DMS79 (cell line): ENCODE measurements around the gene RGS19.

Experiments used
- DNase-seq: peaks from one replicate; lab custom pipeline; 2025; lab: John Stamatoyannopoulos, UW

RGS19 gene

DNA sequence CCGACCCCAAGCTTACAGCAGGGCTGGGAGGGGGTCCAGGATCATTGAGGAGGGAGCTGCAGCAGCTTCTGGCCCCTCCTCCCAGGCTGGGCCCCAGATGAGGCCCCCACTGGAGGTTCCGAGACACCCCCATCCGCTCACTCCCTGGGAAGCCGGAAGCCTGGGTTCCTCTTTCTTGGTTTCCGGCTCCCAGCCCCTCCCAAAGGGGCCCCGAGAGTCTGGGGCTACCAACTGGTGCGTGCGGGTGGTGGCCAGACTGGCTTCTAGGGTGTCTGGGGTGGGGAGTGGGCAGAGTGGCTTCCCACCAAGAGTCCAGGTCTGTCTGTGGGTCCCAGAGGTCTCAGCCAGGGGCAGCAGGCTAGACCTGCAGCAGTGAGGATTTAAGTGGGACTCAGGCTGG, 2.2 kb downstream of the RGS19 start:
- DNase-seq, result no peak

DNA sequence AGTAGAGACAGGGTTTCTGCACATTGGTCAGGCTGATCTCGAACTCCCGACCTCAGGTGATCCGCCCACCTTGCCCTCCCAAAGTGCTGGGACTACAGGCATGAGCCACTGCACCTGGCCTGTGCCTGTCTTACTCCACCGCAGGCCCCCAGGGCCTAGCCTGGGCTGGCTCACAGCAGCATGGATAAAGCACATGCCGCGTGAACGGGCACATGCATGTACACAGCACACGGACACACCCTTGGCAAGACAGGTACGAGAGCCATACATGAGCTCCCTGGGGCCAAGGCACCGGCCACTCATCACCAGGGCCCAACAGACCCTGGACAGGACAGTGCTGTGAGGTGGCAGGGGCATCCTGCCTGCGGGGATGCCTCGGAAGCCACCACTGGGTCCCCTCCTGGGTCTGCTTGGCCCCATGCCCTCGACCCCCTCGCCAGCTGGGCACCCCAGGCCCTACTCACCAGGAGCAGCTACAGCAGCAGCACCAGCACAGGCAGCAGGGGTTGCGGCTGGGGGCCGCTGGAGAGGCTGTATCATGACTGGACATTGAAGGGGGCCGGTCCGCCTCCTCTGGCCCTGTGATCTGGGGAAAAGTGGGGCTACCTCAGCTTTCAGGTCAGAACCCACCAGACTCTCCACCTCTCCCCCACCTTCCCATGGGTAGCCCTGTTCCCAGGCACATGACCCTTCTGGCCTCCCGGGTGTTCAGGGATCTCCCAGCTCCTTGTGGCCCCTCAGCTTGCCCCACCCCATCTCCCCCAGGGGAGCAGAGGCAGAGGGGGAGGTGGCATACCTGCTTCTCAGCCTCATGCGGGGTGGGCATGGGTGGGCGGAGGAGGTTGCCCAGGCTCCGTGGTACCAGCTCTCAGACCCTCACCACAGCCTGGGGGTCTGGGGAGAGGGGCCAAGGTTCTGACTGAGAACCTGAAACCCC, 3.0 kb downstream of the RGS19 start:
- DNase-seq, result no peak

DNA sequence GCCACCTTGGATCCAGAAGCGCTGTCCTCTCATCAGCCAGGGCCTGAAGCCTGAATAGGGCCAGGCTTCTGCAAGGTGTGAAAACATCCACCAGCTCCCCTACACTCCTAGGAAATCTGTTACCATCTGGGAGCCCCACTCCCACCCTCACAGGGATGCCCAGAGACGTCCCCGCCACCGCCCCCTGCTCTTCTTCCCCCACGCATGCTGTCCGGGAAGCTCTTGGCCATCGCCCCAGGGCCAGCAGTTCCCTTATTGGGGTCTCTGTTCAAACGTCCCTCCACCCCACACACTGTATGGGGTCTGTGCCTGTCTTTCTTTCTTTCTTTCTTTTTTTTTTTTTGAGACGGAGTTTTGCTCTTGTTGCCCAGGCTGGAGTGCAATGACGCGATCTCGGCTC, 3.8 kb downstream of the RGS19 start:
- no peak for DNase-seq

DNA sequence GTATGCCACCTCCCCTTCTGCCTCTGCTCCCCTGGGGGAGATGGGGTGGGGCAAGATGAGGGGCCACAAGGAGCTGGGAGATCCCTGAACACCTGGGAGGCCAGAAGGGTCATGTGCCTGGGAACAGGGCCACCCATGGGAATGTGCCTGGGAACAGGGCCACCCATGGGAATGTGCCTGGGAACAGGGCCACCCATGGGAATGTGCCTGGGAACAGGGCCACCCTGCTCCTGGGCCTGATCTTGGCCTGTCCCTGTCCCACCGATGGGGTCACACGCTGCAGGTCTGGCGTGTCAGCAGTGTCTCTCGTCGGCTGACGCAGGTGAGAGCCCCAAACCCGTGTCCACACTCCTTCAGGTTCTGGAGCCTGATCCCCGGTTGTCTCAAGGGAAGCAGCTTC, 4.4 kb downstream of the RGS19 start:
- no peak for DNase-seq

DNA sequence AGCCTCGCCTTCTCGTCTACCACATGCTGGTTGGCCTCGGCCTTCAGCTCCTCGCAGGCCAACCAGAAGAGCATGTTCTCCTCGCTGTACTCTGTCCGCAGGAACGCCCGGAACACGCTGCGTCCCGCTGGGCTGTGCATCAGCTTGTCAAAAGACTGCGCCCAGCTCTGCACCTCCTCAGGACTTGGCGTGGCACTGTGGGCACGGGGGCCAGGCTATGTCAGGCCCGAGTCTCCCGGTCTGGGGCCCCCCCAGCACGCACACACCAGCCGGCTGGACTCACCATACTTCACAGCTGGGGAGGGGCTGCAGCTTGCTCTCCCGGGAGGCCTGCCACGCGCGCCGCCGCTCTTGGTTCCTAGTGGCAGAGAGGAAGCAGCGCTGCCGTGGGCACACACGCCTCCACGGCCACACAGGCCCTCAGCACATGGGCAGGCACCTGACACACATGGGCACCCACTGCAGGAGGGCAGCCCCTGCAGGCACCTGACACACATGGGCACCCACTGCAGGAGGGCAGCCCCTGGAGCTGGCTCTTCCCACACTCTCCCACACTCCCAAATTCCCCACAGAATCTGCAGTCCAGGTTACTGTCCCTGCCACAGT, 5.0 kb downstream of the RGS19 start:
- DNase-seq, result no peak

DNA sequence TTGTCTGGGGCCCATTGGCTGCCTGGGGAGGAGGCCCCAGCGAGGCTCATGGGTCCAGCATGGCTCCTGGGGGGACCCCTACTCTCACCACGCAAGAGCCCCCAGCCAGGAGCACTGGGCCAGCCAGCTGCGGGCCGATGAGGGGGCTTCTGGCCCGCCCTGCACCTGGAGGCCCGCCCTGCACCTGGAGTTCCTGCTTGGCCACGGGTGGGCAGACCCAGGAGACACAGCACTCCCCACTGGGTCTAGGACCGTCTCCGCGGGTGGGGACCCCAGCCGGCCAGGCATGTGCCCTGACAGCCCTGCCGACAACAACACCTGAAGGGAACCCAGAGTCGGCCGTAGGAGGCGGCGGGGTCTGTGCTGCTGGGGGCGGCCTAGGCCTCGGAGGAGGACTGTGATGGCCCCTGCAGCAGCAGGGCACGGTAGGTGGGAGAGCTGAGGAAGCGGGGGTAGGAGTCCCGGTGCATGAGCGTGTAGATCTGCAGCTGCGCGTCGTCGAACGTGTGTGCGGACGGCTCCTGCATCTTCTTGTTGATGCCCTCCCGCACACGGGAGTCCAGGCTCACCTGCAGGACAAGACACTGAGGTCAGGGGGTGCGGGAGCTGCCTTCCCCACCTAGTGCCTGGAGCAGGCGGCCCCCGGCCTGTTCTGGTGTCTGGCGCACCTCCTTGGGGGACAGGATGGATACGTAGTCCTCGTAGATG, 5.7 kb downstream of the RGS19 start:
- no peak for DNase-seq

DNA sequence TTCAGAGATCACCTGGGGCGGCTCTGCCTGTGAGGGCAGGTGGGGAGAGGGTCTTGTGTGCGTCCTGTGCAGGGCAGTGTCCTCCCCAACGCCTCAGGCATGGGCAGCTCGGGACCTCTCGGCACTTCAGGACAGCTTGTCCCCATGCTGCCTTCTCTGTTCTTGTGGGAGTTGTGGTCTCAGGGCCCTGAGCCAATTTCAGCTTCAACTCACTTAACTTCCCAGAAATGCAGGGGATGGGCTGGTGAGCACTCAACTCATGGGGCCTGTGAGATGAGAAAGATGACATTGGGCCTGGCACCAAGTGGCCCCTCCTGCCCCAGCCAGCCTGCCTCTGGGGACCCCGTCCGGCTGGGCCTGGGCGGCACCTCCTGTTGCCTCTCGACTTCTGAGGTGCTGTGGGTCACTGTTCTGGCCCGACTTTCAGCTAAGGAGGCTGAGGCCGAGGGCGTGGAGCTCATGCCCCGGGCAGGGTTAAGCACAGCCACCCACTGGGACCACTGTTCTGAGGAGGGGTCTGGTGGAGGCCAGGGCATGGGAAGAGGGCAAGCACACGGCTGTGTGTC, 6.7 kb downstream of the RGS19 start:
- DNase-seq, result no peak

DNA sequence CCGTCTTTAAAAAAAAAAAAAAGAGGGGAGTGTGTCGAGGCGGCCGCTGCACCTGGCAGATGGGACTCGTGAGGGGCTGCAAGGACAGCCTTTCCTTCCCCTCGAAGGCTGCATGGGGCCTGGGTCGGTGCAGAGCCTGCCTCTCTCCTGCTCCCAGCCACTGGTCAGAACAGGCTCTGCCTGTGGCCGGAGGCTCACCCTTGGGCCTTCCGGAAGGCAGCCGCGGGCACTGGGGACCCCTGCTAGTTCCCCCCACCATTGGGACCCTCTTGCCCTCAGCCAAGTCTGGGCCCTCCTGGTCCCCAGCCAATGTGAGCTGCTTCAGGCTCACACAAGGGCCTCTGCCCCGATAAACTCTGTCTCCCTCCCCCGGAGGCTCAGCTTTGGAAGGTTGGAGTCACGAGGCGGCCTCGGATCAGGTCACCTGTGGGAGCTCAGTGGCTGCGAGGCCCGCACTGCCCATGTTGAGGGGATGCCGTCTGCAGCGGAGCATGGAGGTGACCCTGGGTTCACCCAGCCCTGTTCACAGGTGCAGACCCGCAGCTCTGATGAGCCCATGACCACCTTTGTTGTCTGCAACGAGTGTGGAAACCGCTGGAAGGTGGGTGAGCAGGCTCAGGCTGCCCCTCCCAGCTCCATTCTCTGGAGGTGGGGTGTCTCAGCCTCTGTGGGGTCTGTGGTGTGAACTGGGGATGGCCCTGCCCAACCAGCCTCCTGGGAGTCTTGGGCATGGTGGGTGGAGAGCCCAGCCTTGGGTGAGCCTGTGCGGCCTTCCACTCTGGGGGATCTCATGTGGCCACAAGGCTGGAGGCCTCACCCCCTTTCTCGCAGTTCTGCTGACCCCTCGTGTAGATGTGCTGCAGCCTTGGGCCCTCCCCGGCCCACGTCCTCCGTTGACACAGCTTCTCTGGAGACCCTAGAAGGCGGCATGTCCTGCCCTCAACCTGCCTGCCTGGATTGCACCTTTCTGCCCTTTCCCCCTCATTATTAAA, 7.7 kb downstream of the RGS19 start:
- DNase-seq, result no peak

DNA sequence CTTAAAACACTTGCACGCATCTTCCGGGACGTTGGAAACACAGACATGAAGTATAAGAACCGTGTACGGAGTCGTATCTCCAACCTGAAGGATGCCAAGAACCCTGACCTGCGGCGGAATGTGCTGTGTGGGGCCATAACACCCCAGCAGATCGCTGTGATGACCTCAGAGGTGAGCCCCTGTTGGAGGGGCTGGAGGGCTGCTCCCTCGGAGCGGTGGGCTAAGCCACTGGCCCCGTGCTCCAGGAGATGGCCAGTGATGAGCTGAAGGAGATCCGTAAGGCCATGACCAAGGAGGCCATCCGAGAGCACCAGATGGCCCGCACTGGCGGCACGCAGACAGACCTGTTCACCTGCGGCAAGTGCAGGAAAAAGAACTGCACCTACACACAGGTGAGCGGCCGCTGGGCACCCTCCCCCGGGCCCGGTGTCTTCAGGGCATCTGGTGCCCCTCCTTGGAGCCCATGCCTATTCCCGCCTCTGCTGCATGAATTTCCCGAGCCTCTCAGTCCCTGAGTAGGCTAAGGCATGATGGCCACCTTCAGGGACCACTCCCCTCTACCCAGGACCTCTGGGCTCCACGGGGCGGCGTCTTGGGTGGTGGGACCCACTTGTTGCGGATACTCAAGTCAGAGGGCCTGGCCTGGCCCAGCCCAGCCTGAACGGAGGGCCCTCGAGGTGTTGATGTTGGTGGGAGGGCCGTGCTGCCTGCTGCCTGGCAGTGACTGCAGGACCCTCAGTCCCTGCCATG, 8.9 kb downstream of the RGS19 start:
- DNase-seq, result no peak

DNA sequence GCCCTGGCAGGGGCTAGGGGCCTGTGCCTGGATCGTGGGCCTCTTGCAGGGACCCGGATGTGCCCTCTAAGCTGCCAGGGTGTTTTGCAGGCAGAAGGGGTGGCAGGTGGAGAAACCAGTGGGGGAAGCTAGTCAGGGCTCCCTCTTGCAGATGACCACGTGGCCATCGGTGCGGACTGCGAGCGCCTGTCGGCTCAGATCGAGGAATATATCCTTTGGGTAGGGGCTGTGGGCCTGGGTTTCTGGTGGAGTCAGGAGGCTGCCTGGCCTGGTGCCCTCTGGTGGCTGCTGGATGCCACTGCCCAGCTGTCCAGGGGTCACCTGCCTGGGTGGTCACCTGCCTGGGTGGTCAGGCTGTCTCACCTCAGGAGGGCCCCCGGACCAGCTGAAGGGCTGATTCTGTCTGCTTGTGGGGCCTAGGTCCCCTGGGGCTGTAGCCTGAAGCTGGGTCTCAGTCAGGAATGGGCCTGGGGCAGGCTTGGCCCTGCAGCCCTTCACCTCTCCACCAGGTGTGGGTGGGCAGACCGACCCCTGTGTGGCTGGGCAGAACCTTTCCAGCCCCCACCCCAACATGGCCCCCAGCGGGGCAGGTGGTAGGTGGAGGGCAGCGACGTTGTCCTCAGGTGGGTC, 9.6 kb downstream of the RGS19 start:
- no peak for DNase-seq

DNA sequence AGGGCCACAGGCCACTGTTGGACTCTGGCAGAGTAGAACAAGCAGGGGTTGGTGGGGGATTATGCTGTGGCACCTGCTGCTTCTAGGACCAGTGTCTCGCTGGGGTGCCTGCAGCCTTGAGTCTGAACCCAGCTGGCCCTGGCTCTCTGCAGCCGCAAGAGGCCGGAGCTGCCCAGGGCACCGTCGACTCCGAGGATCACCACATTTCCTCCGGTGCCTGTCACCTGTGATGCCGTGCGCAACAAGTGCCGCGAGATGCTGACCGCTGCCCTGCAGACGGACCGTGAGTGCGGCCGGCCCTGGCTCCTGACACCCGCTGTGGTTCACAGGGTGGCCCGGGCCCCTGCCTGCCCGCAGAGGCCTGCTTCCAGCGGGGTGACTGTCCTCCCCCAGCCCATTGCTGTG, 10.1 kb downstream of the RGS19 start:
- no peak for DNase-seq

DNA sequence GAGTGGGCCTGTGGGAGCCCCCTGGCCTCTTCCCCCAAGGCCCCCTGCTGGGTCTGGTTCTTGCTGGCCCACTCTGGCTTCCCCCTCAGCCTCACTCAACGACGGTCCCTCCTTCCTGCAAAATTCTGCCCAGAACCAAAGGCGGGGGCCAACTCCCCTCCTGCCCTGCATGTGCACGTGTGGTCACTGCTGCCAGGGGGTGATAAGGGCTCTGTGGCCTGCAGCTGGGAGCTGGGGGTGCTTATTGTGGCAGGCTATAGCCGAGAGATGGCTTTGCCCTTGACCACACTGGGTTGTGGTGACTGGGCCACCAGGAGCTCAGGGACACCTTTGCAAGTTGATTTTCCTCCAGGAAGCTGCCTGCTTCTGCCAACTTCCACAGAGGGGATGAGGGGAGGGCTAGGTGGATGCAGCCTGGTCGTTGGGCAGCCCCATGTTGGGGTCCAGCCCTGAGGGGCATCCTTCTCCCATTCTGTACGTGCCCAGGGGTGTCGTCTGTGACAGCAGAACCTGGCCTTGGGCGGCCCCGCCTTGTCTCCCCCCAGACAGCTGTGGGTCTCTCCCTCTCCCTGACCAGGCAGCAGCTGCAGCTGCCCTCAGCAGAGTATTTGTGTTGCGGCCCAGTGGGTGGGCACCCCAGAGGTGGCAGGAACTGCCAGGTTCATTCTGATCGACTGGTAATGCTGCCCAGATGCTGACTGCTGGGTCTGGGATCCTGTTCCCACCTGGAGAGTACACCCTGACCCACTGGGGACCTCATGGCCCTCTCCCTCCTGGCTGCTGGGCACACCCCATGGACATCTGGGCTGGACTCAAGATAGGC, 10.7 kb downstream of the RGS19 start:
- no peak for DNase-seq

DNA sequence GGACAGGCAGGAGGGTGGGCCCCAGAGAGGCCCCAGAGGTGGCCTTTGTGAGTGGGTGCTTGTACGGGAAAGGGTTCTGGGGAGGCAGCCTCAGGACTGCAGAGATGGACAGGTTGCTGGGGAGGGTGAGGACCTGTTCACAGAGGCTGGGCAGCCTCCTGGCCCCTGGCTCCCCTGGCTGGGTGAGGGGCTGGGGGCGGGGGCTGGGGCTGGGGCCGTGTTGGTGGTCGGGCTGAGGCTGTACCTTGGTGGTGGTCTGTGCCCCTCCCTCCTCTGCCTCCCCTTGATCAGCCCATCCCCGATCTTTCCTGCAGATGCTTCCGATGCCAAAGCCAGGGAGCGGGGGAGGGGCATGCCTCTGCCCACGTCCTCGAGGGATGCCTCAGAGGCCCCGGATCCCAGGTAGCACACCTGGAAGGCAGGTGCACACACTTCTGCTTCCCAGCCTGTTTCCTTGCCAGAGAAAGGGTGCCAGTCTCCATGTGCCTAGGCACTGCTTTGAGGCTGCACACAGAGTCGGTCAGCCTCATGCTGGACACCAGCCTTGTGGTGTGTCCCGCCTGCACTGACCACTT, 11.5 kb downstream of the RGS19 start:
- DNase-seq, result no peak

DNA sequence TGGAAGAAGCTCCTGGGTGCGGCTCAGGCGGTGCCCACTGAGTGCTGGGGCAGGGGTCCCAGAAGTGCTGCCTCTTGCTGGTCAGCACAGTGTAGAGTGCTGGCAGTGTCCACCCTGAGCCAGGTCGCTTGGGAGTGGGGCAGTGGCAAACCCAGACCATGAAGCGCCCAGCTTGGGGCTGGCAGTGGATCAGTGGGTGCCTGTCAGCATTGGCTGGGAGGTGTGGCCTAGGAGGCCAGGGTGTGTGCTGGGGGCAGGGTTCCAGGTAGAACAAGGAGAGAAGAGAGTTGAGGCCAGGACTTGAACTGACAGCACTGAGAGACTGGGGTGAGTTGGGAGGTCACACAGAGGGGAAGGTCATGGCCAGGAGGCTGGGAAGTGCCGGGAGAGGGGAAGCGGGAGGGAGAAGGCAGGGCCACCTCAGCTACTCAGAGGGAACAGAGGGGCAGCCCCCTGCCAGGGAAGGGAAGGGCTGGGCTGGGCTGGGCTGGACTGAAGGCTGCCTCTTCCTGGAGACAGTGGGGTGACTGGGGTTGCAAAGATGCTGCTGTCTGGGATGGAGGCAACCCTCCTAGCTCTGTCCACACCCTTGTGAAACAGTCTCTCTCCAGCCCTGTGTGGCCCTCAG, 12.2 kb downstream of the RGS19 start:
- DNase-seq, result no peak

DNA sequence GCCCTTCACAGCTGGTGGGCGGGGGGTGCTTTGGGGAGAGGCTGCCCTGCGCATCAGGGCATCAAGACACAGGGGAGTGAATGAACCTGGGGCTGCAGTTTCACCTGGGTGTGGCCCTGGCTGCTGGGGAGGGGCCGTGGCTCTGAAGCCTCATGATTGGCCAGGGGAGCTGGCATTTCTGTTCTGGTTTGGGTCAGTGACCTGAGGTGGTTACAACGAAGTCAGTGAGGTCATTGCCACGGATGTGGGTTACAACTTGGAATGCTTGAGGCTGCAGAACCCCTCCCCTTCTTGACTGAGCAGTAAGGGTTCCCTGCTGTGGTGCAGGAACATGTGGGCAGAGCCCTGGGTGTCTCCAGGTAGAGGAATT, 13.4 kb downstream of the RGS19 start:
- DNase-seq, result no peak

DNA sequence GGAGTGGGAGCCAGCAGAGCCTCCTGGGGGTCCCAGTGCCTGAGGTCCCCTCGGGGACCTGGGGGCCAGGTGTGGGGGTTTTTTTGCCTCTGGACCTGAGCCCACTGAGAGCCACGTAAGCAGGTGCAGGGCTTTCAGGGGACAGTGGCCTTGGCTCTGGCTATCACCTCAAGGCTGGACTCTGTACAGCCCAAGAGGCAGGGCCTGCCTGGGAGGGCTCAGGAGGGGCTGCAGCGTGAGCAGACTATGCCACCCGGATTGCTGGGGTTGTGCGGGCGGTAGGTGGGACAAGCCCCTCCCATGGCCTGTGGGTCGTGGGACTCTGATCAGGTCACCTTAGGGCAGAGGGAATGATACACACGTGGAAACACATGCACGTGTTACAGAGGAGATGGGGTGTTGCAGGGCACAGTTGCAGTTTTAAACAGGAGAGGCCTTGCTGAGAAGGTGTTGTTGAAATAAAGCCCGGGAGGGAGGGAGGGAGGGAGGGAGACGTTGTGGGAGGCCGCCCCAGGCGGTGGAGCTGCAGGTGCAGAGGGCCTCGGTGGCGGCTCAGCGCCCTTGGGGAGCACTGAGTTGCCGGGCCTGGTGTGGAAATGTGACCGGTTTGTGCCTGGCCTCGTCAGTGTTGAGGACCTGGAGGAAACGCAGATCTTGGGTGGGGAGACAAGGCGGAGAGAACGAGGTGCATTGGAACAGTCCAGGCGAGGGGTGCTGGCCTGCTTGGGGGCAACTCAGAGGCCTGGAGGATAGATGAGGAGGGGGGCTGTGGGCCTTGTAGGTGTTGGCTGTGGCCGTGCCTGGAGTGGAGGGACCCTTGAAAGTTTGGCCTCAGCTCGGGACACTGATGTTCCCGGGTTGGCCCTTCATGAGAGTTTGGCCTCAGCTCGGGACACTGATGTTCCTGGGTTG, 14.0 kb downstream of the RGS19 start:
- DNase-seq, result no peak

DNA sequence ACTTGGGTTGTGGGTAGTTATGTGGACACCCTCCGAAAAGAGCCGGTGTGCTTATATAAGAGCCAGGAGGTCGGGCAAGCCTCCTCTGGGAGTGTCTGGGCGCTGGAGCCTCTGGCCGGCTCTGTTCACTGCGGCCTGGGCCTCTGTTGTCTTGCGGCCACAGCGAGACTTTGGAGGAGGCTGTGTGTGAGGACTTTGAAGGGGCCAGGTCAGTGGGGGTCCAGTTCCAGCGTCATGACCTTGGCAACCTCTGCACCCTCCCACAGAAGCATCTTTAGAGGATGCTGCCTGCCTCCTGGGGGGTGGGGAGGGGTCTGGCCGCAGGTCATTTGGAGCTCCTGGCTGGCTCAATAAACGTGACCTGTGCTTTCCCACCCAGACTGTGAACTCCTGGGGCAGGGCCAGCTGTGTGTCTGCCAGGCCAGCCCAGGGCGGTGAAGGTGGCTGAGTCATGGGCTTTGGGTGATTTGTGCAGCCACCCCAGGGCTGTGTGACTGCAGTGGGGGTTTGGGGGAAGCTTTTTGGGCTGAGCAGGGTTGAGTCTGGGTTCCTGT, 15.1 kb downstream of the RGS19 start:
- no peak for DNase-seq
